GM21515 (cell line): ENCODE data around the gene A1BG.
"Not testable (repeated sequence)": the region's sequence is repeated elsewhere in the genome, so short reads cannot be mapped to it uniquely, and the experiment has no call there.

Source experiments
- ATAC-seq: cut with Tn5 transposase; IDR thresholded peaks from one replicate; pipeline ENCODE4 v1.9.1; 2021; ENCODE audit not compliant: unreplicated experiment

Gene A1BG

DNA sequence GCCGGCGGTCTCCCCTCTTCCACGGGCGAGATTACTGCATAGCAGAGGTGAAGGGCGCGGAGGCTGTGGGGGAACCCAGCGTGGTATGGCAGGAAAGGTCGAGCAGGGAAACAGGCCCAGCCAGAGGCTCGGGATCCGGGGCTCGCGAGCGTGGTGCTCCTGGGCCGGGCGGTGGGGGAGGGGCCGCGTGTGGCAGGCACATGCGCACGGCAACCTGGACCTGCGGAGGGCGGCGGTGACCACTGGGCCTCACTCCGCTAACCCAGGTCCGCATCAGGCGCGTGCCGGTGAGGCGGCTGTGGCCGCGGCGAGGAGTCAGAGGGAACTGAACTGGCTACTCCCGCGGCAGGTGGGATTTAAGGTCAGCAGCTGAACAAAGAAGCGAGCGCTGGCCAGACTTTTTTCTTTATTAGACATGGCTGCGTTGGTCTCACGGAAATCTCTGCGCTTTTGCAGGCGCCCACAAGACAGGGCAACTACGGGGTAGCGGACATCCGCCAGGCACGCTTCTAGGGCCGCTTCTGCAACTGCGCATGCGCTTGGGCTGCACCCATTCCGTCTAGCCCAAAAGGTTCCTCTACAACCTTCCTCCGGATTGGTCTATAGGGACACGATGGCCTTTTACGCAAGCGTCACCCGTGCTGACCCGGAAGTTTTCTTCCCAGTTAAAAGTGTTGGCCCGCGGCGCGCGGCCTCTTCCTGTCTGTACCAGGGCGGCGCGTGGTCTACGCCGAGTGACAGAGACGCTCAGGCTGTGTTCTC is 33.5 kb upstream of the A1BG start, which contains the start of gene RPS5:
RPS5 (plus strand) TSS at position 694 of the 762 bp plus-strand sequence. CDS start 869 bp downstream, outside the sequence.
- peak; percentile 76 for ATAC-seq

DNA sequence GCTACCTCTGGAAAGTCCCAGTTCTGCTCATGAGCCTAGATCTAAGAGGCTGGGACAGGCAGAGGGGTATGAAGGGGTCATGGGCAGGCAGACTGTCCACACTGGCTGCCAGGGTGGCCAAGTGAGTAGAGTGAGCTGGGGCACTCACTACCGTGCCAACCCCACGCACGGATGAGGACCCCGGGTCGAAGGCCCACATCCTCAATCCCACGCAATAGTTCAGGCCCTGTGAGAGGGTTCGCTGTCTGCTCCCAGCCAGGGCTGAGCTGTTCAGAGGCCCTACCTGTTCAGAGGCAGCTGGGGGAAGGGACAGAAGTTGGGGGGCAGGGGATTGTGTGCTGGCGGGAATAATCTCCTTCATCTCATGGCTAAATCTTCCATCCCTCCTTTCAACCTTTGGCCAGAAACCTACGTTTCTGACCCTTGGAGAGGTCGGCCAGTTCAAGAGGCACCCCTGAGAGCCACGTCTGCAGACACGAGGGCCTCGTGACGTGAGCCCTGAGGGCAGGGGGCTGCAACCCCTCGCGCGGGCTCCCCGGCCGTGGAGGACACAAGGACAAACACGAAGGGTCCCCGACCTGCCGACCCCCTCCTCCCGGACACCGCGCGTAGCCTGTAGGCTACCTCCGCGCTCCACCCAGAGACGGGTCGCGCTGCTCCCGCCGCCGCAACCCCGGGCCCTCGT is 32.7 kb upstream of the A1BG start:
- ATAC-seq: peak; percentile 15

DNA sequence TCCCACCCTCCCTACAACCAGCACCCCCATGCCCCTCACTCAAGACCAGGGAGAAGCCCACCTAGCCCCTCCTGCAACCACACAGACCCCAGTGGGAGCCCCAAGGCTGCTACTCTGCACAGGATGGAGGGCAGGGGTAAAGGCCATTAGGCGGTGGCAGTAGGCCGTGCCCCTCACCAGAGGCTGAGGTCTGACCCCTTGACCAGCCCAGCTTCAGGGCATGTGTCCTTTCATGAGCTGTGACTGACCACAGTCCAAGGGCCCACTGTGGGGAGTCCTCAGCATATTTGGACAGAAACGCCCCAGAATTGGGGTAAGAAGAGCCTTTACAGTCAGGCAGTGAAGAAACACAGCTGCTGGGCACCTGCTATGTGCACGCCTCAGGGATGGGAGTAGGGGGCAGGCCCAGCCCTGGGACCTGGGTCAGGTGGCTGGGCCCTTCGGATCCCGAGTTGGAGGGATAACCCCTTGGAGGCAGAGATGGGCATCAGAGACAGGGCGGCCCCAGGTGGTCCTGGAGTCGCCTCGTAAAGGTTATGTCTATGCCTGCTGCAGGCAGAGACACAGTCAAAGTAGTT is 32.1 kb upstream of the A1BG start:
- ATAC-seq: no peak

DNA sequence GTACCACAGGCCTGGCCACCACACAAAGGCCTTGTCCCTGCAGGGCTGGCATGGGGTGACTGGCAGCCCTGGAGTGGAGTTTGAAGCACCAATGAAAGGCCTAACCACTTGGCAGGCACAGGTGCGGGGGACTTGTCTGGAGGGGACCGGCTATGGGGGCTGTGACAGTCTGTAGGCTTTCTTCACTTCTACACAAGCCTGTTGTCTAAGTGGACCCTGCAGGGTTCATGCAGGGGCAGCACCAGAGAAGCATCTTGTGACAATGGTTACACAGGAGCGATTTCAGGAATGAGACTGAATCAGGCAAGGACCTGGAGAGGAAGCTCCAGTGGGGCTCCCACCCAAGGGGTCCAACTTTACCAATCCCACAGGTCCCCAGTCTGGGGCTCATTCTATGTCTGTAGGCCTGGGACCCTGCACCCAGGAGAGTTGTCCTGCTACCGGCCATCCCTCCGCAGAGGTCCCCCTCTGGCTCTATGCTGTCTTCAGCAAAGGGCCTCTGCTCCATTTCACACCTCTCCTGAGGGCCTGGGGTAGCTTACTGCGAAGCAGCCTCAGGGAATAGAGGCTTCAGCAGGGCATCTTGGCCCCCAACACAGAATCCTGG is 29.8 kb upstream of the A1BG start:
- ATAC-seq: no peak

DNA sequence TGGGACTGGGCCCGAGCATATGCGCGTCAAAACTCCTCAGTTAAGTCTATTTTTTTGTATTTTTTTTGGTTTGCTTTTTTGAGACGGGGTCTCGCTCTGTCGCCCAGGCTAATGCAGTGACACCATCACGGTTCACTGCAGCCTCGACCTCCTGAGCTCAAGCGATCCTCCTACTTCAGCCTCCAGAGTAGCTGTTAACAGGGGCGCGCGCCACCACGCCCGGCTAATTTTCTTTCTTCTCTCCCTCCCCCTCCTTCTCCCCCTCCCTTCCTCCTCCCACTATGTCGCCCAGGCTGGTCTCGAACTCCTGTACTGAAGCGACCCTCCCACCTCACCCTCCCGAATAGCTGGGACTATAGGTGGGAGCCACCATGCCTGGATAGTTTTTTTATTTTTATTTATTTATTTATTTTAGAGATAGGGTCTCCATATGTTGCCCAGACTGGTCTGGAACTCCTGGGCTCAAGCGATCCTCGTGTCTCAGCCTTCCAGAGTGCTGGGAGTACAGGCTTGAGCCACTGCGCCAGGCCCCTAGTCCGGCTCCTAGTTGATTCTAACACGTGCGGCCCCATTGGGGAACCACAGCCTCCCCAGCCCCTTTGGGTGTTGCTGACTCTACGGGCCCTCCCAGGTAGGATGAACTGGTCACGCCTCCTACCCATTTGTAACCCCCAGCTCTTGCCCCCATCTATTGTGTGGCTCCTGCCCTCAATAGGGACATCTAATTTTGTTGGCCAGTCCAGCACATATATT is 28.3 kb upstream of the A1BG start:
- no peak for ATAC-seq

DNA sequence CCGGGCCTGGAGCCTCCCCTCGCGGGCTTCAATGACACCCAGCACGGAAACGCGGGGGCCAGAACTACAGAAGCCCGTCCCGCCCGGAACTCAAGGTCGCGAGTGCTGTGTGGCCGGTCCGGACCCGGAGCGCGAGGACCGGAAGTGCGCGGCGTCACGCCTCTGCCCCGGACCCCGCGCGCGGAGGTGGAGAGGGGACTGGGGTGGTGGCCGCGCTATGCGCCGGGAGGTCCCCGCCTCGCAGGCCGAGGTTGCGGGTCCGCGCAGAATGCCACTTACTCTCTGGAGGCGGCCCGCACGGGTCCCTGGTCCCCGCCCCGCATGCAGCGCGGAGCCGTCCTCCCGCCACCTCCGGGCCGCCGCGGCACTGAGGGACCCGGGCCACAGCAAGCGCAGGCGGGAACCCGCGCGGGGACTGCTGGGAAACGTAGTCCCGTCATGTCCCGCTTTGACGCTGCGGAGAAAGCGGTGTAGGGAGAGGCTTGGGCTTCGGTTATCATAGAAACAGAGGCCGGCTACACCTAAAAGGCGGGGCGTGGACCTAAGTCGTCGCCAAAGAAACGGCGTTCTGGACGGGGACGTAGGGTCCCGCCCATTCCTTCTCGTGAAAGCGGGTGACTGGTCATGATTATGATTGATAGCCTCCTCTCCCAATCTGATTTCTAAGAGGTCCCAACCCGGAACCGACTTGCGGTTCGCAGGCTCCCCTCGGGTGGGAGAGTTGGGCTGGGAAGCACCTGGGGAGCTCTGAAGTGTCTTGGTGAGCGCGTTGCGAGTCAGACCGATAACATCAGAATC is 27.6 kb upstream of the A1BG start, which contains the start of gene ZNF837:
ZNF837 (minus strand) TSS at position 369 of the 798 bp plus-strand sequence. CDS start 11,698 bp downstream, outside the sequence.
- ATAC-seq: peak; percentile 72

DNA sequence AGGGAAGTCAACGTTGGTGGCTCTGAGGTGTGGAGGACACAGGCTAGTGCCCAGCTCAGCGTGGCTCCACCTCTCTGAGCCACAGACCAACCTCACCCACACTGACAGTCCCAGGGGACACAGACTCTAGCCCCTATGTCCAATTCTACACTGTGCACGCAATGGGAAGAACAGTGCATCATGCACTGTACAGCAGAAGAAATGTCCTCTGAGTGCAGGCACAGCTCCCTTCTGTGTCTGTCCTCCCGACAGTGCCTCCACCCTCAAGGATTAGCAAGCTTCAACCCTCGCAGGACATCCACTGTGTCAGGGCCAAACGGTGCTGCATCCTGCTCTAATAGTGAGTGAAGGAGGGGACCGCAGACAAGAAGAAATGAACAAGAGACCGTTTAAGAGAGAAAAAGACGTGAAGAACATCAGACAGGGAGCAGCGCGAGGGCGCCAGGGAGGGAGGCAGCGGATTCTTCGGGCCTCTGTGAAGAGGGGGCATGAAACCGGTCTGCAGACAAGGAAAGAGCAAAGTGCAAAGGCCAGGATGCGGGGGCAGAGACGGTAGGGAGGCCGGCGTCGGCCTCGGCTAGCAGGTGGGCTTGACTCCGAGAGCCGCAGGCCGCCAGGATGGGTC is 26.9 kb upstream of the A1BG start:
- ATAC-seq: no peak

DNA sequence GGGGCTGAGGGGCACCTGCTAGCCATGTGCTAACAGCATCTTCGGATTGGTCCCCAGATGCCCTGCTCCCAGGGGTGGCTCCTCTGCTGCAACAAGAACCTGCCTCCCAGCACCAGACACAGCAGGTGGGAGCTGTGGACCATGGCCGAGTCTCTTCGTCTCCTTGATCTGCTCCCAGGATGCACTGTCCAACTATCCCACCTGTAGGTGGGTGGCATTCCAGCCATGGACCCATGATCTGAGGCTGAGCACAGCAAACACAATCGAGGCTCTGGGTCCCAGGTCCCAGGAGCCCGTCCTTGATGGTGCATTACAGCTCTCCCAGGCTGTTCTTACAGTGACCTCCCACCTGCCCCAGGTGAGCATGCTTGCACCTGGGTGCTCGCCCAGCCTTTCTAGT is 26.0 kb upstream of the A1BG start:
- ATAC-seq: no peak

DNA sequence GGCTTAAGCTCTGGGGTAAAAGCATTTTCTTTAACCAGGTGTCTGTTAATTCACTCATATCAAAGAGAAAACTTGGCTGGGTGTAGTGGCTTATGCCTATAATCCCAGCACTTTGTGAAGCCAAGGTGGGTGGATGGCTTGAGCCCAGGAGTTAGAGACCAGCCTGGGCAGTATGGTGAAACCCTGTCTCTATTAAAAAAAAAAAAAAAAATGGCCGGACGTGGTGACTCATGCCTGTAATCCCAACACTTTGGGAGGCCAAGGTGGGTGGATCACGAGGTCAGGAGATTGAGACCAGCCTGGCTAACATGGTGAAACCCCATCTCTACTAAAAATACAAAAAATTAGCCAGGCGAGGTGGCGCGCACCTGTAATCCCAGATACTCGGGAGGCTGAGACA is 23.4 kb upstream of the A1BG start:
- not testable (repeated sequence) for ATAC-seq

DNA sequence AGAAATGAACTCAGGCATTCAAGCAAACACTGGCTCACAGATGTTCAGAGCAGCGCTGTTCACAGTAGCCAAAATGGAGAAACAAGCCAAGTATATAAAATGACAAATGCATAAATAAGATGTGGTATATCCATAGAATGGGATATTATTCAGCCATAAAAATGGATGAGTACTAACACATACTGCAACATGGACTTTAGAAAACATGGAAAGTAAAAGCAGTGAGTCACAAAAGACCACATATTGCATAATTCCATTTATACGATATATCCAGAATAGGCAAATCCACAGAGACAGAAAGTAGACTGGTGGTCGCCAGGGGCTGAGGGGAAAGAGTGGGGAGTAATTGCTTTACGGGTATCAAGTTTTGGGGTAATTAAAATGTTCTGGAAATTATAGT is 20.9 kb upstream of the A1BG start:
- no peak for ATAC-seq

DNA sequence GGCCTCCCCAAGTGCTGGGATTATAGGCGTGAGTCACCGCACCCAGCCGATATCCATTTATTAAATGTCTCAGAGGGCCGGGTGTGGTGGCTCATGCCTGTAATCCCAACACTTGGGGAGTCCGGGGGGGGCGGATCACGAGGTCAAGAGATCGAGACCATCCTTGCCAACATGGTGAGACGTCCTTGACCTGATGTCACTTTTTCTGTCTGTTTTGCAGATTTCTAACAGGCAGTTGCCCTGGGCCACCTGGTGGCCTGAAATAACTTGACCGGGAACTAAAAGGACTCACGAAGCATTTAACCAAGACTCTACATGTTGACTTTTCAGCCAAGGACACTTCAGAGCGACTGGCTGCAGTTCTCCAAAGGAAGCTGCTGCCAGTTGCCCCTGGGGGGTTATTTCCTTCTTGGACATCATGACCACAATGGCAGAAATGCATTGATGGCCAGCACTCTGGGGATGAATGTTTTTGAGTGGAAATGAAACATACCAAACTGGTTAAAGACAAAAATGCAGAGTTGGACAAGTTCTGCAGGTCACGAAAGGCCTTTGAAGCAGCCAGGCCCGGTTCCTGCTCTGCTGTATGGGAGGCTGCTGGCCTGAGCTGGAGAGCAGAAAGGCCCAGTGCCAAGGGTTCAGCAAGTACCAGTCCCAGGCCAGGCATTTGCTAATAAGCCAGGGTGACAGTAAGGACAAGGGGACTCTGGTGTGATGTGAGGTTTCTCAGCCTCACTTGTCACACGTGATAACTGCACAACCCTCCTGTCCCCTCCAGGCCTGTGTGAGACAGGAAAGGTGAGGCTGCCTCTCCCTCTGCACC is 19.2 kb upstream of the A1BG start:
- ATAC-seq: no peak

DNA sequence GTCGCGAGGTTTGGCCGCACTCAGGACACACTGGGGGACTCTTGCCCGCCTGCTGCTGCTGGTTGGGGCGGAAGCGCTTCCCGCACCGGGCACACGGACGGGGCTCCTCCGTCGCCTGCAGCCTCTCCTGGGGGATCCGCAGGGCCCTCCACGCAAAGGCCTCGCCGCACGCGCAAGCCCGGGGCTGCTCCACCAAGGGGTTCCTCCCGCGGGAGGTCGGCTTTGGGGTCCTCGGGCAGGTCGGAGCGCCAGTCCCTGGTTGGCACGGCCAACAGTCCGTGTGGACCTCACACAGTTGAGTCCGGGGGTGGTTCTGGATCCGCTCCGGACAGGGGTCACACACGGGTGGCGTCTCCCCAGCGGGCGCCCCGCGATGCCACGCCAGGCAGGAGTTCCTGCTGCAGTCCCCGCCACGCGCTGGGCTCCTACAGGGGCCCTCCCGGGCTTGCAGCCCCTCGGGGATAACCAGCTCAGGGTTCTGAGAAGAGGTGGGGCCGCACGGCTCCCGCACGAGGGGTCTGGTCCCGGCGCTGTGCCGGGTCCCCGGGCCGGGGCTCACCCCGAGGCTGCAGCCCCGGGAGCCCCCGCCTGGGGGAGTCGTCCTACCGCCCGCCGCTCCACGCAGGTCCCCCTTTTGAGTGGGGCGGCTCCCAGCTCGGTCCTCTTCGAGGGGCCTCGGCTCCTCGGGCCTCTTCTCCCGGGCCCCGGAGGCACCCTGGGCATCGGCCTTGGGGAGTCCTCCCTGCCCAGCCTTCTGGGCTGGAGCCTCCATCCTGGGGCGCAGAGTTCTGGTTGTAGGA is 15.5 kb upstream of the A1BG start:
- ATAC-seq: no peak

DNA sequence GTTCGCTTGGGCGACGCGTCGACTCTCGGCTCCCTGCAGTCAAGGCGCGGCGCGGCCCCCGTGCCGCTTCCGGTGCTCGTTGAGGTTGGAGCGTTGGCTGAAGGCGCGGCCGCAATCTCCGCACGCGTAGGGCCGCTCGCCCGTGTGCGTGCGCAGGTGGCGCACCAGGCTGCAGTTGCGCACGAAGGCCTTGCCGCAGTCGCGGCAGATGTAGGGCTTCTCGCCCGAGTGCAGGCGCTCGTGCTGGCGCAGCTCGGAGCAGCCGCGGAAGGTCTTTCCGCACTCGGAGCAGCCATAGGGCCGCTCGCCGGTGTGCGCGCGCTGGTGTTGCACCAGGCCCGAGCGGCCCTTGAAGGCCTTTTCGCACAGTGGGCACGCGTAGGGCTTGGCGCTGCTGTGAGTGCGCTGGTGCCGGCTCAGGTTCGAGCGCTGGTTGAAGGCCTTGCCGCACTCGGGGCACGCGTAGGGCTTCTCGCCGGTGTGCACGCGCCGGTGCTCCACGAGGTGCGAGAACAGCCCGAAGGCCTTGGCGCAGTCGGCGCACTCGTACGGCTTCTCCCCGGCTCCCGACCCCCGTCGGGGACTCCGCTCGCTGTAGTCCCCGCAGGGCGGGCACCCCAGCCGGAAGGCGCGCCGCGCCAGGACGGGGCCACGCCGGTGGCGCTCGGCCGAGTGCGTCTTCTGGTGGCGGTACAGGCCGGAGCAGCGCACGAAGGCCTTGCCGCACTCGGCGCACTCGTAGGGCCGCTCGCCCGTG is 14.6 kb upstream of the A1BG start:
- ATAC-seq: no peak

DNA sequence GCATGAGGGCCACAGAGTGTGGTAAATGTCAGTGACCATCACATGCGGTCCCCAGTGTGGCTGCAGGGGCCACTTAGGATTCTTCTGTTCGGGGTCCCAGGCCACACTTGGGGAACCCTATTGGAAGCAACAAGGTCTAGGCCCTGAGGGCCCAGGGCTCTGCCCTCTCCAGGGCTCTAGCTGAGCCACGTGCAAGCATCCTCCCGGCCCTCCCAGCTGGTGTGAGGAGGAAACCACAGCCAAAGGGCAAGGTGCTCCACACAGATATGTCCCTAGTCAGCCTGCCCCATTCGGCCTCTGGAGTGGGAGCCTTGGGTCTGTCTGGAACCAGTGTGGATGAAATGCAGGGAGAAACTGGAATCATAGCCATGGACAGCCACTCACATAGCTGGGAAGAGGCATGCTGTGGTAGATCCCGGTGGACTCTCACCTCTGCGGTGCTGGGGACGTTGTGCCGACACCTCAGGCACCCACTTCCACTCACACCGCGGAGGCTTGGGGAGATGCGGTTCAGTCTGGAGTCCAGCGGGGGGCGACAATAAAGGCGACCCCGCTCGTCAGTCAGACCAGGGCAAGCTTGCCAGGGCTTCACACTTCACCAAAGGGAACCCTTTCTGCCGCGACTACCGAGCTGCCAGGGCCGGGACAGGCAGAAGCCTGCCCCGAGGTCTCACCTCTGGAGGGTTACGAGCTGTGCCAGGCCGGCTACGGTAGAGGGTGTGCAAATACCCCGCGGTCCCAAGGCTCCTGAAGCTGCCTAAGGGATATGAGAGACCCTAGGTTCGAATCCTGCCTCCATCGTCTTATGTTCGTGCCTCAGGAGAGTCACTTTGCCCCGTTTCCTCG is 13.5 kb upstream of the A1BG start:
- ATAC-seq: no peak

DNA sequence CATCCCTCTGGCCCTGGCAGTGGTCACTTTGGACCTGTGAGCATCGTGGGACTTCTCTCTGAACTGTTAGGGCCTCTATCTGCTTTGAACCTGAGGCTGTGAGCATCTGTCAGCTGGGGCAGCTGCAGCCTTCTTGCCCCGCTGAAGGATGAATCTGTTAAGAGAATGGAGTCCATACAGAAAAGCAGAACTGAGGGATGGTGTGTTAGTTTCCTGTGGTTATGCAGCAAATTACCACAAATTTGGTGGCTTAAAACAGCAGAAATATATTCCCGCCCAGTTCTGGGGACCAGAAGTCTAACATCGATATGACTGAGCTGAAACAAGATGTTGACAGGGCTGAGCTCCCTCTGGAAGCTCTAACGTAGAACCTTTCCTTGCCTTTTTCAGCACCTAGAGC is 10.9 kb upstream of the A1BG start:
- no peak for ATAC-seq

DNA sequence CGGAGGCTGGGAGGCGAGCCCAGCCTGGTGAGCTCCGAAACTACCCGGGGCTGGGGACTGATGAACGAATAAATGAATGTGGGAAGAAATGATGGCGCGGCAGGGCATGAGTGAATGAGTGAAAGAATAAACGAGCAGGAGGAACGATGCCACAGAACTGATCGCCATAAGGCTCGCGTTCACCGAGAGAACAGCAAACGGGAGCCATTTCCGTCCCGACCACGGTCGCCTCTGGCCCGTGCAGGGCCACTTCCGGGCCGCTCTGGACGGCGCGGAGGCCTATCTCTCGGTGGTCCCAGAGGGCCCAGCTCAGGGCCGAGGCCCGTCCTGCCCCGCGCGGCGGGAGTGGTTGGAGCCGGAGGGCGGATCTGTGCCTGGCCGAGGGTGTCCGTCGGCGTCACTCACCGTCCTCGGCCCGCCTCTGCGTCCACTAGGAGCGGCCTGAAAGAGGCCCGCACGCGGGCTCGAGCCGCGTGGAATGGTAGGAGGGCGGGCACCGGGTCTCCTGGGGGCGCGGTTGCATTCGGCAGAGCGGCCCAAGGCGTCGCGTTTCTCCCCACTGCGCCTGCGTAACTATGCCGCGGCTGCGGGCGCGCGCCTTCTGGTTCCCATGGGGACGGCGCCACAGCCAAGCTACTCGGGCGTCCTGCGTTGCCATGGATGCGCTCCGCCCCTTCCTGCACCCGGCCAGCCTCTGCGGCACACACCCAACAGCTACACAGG is 9.1 kb upstream of the A1BG start, which contains the start of gene ZNF497:
ZNF497 (minus strand) TSS at position 480 of the 723 bp plus-strand sequence. CDS start 5,116 bp downstream, outside the sequence.
- ATAC-seq: peak; percentile 86
